HG03039 (cell line): ENCODE data around the gene SLC12A3.

Experiments
- ATAC-seq: cut with Tn5 transposase; IDR thresholded peaks from one replicate; pipeline ENCODE4 v1.9.1; 2021; ENCODE audit warnings: mild to moderate bottlenecking, moderate library complexity; ENCODE audit not compliant: unreplicated experiment

The SLC12A3 gene

DNA sequence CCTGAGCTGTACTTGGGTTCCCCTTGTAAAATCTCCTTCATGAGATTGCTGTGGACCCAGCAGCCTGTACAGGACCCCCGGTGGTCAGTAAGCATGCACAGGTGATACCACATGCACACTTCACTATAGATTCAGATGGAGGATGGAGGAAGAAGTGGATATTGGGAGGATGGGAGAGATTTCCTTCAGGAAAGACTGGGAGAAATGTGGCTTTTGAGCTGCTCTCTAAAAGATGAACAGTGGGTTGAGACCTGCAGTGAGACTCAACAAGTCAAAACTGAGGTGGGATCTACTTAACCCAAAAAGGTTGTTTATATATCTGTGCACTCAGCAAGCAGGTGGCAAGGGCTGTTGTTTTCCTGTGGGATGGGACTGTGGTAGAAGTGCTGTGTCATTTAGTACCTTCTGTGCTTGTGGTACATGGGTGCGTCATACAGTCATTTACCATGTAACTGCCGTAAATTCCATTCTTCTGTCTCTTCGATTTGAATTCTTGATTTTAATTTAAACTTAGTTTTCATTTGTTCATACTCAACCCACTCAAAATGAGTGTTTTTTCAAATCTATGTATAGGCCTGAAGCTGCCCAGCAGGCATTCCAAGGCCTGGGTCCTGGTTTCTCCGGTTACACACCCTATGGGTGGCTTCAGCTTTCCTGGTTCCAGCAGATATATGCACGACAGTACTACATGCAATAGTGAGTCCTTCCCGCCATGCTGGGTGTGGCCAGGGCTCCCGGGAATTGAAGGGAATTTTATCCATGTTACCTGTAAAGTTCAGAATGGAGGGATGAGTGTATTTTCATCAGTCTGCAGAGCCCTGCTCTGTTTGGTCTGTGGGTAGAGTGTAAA, 73.9 kb downstream of the SLC12A3 start:
- ATAC-seq, result no peak

DNA sequence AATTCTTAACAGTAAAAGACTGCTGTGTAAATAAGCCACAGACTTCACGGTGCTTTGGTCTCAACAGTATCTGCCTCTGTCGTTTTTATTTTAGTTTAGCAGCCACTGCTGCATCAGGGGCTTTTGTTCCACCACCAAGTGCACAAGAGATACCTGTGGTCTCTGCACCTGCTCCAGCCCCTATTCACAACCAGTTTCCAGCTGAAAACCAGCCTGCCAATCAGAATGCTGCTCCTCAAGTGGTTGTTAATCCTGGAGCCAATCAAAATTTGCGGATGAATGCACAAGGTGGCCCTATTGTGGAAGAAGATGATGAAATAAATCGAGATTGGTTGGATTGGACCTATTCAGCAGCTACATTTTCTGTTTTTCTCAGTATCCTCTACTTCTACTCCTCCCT, 74.8 kb downstream of the SLC12A3 start:
- ATAC-seq, result no peak

DNA sequence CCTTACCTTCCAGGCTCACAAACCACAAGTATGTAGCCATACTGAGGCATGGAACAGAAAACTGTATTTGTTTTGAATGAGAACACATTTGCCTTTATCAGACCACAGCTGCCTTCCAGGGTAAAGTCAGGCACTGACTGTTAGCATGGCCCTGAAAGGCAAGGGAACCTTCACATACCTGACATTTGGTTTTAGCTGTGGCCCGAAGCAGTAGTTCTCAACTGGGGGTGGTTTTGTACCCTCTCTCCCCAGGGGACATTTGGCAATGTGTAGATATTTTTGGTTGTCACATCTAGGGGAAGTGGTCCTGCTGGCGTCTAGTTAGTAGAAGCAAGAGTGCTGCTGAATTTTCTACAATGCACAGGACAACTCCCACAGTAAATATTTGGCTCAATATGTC, 76.1 kb downstream of the SLC12A3 start:
- no peak for ATAC-seq

DNA sequence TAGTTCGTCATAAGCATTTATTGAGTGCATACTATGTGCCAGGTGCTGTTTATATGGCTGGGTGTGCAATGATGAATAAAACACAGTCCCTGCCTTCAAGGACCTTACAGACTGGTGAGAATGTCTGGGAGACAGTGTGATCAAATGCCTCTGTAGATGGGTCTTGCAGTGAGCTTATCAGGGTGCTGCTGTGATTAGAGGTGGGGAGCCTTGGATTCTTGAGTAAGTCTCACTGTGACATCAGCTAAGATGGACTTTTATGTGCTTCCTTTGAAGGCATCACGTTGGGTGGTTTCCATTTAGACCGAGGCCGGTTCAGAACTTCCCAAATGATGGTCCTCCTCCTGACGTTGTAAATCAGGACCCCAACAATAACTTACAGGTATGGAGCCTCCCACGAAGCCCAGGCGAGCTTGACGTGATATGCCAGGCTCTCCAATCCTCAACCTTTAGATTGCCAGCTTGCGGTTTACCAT, 76.9 kb downstream of the SLC12A3 start:
- ATAC-seq, result no peak

DNA sequence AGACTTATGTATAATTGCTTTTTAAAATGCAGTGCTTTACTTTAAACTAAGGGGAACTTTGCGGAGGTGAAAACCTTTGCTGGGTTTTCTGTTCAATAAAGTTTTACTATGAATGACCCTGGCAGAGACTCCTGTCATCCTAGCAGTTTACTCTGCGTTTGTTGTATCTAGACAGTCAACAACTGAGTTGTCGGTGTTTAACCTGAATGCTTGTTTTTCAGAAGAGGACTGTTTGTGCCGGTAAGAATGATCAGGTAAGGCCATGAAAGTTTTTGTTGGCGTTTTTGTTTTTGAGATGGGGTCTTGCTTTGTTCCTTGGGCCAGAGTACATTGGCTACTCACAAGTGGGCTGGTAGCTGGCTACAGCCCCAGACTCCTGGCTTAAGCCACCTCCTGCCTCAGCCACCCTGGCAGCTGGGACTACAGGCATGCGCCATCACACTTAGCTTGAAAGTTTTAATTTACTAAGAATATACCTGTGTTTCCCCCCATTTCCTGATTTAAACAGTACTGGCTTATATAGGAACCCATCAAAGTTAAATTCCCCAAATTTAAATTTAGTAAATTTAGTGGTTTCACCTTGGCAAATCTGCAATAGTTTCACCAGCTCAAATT, 78.9 kb downstream of the SLC12A3 start:
- ATAC-seq, result no peak

DNA sequence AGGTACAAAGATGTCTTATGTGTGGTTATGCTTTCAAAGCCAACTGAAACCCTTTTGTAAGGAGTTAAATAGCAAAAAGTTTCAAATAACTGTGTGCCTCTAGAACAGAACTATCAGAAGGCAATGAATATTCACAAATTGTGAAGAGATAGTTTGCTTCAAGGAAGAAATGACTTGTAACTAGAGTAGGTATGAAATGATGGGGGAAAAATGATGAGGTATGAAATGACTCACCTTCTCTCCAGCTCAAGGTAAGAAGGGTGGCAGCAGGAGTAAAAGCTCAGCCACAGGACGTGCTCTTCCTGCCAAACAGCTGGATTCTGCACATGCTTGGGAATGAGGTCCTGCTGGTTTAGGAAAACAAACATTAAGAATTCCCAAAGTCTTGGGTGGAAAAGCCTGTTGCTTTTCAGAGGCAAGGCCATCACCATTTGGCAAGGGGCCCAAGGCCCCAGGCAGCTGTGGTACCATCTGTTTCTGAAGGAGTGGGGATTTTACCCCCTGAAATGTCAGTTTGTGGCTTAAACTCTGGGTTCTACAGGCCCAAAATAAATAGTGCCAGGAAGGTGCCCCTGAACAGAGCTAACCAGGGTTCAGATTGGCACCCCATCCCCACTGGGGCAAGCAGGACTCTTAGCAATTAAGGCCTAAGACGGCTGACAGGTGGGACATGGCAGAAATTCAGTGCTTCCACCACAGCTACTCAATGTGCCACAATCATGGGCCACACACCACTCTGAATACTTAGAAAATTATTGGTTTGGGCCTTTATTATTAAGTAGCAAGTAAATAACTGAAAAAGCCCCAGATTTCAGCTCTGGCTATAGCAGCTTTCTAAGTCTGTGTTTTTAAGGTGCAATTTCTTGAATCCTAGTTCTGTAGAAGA, 80.2 kb downstream of the SLC12A3 start:
- ATAC-seq, result no peak

DNA sequence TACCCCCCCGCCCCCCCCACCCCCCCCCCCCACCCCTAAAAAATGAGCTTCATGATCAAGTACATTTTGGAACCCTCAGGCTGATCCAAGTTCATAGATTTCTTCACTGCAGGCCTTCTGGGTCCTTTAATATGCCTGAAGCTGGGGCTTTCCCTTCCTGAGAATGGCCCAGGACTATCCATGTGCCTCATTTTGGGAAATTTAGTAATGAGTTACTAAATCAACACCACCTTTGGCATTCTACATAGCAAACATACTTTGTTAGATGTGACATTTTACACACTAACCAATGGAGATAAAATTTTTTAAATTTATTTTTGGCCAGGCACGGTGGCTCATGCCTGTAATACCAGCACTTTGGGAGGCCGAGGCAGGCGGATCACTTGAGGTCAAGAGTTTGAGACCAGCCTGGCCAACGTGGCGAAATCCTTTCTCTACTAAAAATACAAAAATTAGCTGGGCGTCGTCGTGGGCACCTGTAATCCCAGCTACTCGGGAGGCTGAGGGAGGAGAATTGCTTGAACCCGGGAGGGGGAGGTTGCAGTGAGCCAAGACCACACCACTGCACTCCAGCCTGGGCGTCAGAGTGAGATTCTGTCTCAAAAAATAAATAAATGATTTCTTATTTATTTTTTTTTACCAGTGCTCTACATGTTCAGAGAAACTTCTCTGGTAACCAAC, 81.0 kb downstream of the SLC12A3 start:
- no peak for ATAC-seq

DNA sequence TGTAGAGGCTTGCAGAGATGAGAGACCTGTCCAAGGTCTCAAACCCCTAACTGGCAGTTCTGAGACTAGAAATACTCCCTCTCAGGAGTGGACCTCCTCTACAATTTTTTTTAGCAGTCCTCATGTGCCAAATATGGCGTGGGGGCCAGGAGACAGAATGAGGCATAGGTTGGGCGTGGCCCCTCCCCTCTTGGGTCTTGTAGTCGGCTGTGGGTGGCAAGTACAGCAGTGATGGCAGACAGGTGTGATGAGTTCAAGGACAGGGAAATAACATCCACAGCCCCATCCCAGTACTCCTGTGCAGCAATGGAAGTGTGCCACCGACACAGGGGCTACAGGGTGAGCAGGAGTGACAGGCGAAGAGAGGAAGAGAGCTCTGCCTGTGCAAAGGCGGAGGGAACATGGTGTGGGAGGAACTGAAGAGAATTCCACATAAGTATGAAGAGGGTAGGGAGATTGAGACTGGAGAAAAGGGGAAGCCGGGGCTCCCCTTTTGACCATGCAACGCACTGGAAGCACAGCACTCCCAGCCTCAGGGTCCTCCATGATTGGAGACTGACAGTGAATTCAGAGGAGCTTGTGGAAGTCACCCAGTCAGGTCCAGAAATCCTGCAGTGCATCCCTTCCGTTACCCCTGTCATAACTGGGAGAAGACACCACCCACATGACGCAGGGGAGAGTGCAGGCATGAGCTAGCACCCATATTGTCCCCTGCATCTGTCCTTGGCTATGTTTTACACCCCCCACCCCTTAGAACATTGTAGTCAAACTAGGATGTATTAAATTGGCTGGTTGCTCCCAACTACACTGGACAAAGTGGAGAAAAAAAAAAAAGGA, 82.0 kb downstream of the SLC12A3 start:
- ATAC-seq, result no peak

DNA sequence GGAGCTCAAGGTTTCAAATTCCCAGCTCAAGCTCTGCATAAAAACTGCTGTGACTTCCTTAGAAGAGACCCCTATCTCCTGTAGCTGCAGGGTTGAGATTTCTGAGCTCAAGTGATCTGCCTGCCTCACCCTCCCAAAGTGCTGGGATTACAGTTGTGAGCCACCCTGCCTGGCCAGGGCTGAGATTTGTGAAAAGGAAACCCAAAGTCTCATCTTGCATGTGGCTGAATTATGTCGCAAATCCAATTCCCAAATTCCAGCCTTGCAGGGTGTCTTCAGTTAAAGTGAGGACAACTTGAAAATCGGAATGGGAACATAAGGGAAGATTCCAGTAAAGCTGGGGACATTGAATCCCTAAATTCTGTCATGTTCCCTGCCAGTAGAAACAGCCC, 82.6 kb downstream of the SLC12A3 start:
- no peak for ATAC-seq

DNA sequence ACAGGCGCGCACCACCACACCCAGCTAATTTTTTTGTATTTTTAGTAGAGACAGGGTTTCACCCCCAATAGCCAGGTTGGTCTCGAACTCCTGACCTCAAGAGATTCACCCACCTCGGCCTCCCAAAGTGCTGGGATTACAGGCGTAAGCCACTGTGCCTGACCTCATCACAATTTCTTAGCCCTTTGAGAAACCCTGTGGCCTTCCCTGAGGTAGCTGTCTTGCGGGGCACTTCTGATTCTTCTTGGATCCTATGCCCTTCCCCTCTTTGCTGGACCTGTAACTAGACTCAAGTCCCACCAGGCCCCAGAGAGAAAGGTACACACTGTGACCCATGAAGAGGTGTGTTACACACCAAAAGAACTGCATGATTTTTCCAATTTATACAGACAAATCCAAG, 83.2 kb downstream of the SLC12A3 start:
- ATAC-seq, result no peak

DNA sequence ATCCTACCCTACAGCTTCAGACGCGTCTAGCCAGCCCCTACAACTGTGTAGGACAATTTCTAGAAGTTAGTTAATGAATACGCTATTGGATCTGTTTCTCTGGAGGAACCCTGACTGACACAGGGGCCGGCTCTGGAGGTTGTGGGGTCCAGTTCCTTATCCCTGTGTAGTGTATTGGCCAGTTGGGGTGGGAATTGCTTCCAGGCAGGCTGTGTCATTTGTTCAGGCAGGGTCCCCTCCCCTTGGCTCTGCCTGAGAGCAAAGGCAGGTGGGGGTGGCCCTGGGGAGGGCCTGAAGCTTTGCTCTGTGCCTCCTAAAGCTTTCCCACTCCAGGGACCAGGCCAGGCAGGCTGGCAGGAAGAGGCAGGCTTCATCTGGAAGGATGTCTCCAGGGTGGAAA, 85.0 kb downstream of the SLC12A3 start:
- no peak for ATAC-seq

DNA sequence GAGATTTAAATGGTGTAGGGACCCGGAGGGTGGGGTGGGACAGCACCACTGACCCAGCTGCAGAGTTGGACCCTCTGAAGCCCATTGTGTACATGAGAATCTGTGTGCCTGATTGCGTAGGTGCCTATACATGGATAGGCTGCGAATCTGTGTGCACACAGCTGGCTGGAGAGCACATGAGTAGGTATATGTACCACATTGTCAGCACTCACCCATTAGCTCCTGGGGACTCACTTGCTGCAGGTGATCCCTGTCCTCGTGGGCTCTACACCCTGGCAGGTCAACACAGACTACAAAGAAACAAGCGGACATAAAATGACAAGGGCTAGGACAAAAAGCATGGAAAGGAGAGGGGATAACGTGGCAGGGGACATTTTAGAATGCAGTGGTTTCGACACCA, 85.4 kb downstream of the SLC12A3 start:
- ATAC-seq, result no peak

DNA sequence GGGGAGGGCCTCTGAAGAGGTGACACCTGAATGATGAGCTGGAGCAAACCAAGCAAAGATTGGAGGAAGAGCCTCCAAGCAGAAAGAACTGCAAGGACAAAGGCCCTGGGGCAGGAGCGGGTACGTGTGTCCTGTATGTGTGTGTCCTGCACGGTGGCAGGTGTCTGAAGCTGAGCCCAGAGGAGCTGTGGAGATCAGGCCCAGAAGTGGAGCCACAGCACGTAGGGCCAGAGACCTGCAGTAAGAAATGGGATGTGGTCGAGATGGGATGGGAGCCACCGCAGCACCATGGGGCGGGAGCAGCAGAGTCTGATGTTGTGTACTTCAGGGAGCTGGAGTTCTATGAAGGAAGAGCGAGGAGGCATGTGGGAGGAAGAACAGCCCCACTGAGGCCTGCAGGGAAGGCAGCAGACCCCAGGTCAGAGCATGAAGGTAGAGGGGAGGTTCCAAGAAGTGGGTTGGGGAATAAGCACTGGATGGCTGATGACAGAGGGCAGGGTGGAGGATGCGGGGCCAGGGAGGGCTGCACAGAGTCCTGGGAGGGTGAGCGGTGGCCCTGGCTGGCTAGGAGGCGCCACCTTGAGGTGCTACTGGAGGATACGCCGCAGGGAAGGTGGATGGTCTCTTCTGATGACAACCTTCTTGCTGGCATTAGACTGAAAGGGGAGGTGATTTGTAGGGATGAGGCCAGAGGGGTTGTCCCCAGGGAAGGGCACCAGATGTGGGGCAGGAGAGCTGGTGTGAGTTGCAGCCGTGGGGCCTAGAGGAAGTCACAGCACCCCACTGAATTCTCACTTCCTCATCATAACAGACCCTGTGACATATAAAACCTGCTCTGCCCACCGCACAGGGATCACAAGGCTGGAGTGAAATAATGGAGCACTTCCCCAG, 86.1 kb downstream of the SLC12A3 start:
- no peak for ATAC-seq

DNA sequence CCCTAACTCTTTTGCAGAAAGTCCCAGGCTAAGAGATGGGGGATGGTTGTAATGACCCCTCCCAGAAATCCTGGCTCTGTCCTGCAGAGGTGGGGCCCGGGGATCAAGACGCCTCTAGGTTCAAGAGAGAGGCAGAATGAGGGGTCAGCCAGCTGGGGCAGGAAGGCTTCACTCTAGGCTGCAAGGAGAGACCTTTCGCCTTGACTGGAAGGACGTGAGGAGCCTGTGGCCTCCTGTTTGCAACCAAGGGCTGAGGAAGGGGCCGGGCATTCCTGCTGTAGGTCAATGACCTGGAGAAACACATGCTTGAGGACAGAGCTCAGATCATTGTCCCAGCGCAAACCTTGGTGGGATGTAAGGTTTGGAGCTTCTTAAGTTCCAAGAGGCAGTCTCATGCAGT, 88.0 kb downstream of the SLC12A3 start:
- ATAC-seq, result no peak

DNA sequence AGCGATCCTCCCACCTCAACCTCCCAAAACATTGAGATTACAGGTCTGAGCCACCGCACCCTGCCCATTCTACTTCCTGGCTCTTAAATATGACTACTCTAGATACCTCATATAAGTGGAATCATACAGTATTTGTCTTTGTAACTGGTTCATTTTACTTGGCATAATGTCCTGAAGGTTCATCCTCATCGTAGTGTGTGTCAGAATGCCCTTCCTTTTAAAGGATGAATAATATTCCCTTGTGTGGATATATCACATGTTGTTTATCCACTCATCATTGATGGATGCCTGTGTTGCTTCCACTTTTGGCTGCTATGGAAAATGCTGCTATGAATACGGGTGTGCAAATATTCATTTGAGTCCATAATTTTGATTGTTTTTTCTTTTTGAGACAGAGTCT, 91.1 kb downstream of the SLC12A3 start:
- no peak for ATAC-seq

DNA sequence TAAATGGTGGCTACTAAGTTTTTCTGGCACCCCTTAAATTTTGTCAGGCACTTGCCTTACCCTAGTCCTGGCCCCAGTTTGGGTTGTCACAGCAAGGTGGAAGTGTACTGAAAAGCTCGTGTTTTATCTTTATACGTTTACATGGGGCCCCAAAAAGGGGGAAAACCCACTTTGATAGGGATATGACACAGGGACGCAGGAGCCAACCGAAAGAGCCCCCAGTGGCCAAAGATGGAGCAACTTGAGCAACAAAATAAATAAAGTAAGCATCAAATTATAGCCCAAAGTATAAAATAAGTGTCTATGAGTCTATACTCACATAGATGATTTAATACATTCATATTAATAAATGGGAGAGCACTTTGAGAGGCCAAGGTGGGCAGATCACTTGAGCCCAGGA, 91.7 kb downstream of the SLC12A3 start:
- no peak for ATAC-seq

DNA sequence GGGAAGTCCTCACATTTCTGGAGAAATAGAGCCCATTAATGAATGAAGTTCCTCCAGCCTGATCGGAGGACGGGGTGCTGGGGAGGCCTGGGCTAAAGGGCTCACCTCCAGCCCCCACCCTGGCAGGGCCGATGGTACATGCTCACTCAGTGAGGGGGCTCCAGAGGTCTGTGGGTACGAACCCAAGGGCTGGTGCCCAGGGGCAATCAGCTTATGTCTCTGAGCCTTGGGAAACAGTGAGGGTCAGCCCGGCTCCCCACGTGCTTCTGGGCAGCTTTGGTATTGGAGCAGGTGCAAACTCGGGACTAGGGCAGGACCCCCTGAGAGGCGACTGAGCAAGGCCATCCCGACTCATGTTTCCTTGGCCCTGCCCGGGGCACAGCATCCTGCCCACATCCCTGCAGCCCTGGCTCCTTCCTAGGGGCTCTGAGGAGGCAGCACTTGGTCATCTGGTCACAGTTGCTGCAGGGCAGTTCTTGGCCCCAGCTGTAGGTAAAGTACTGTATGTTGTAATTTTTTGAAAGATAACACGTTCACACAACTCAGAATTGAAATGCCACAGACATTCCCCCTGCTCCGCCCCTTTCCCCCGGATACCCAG, 95.8 kb downstream of the SLC12A3 start:
- ATAC-seq, result no peak

DNA sequence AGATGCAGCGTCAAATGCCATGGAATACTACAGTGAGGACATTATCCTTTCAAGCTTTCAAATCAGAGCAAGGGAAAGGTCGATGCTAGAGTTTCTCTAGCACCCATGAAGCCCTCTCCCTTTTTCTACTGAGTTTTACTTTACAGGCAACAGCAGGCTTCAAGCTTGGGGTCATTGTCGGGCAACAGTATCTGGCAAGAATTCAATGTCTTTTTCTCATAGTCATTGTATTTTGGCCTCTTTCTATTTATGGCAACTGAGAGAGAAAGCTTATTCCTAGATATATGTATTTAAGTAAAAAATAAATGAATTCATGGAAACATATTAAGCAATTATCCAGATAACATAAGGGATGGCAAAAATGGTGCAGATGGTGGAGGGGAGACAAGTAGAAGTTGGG, 96.4 kb downstream of the SLC12A3 start:
- no peak for ATAC-seq

DNA sequence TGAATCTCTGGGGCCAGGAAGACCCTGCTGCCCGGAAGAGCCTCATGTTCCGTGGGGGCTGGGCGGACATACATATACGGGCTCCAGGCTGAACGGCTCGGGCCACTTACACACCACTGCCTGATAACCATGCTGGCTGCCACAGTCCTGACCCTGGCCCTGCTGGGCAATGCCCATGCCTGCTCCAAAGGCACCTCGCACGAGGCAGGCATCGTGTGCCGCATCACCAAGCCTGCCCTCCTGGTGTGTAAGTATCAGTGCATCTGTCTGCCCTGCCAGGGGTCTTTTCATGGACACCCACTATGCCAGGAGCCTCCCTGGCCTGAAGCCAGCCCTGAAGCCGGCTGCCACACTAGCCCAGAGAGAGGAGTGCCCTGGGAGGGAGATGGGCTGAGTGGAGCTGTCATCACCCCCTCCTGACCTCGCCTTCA, 96.9 kb downstream of the SLC12A3 start, which contains the start of gene CETP:
CETP (plus strand) TSS at position 100 of the 431 bp plus-strand sequence; CDS start at position 130, 30 bp downstream.
- ATAC-seq, result no peak
